Mucosa of stomach (tissue), 1 donor: ENCODE measurements around the gene MEIOC.
"Not testable (repeated sequence)": the region's sequence is repeated elsewhere in the genome, so short reads cannot be mapped to it uniquely, and the experiment has no call there.

Experiments used
- H3K27me3 ChIP-seq: one replicate; pipeline ENCODE4 v1.7.0; 2013; ENCODE audit warnings: mild to moderate bottlenecking, low read length; ENCODE audit not compliant: control insufficient read depth, insufficient read depth
- H3K36me3 ChIP-seq: one replicate; pipeline ENCODE4 v1.7.0; 2013; ENCODE audit warnings: low read length; ENCODE audit not compliant: control insufficient read depth, insufficient read depth
- H3K4me1 ChIP-seq: one replicate; pipeline ENCODE4 v1.7.0; 2013; ENCODE audit warnings: mild to moderate bottlenecking, low read length; ENCODE audit not compliant: control insufficient read depth, insufficient read depth
- H3K4me3 ChIP-seq: one replicate; pipeline ENCODE4 v1.7.0; 2013; ENCODE audit warnings: low read length
- H3K9ac ChIP-seq: one replicate; pipeline ENCODE4 v1.7.0; 2013; ENCODE audit warnings: mild to moderate bottlenecking, low read length, moderate library complexity
- H3K9me3 ChIP-seq: one replicate; pipeline ENCODE4 v1.7.0; 2013; ENCODE audit warnings: mild to moderate bottlenecking, low read length, moderate library complexity; ENCODE audit not compliant: control insufficient read depth
- donor health status: Pancreatic carcinoma.

The MEIOC gene

DNA sequence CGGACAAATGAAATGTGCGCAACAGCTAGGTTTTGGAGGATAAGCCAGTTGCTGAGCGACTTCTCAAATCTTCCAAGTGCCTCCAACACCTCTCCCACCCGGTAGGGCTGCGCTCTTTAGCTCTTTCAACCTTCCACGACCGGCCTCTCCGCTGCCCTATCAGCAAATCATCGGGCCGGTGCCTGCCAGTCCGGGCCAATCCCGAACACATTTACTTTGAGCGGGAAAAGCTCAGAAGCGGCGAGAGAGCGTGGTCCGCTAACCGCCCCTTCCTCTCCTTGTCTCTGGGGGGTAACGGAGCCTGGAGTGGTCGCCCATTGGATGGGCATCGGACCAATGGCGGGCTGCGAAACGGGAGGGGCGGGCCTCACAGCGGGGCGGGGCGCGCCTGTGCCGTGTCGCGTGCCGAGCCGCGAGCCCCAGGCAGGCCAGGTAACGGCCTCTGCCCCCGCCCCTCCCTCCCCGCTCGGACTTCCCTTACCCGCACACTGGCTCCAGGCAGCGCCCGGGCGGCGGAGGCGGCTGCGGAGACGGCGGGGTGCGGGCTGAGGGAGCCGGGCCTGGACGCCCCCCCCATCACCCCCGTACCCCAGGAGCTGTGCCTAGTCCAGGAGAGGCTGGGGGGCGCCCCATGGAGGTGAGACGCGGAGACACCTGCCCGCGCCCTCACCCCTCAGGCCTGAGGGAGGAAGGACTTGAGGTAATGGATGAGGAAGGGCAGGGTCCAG lies at the start of gene MEIOC:
Gene MEIOC, plus strand, starts transcription at position 486 of the 728 bp plus-strand sequence. Its CDS starts 146 bp downstream, at position 632.
- H3K27me3 ChIP-seq: peaks cover 26% of the 10 kb centered on the region
- no peaks in the 10 kb centered on the region for H3K36me3 ChIP-seq
- H3K4me3 ChIP-seq: no peak within 1 kb of the TSS
- no peak within 1 kb of the TSS for H3K9ac ChIP-seq
- no peaks in the 10 kb centered on the region for H3K4me1 ChIP-seq
- no peaks in the 10 kb centered on the region for H3K9me3 ChIP-seq

- H3K4me1 ChIP-seq: peaks cover 6% of the 10 kb centered on the region
- no peak overlapping the region for H3K4me3 ChIP-seq
- H3K9ac ChIP-seq: no peak overlapping the region
- no peaks in the 10 kb centered on the region for H3K9me3 ChIP-seq
- peaks cover 4% of the 10 kb centered on the region for H3K27me3 ChIP-seq
- H3K36me3 ChIP-seq: no peaks in the 10 kb centered on the region
These were observed 49.6 kb upstream of the MEIOC start for GRCh38 chr17:44606658-44607057.

DNA sequence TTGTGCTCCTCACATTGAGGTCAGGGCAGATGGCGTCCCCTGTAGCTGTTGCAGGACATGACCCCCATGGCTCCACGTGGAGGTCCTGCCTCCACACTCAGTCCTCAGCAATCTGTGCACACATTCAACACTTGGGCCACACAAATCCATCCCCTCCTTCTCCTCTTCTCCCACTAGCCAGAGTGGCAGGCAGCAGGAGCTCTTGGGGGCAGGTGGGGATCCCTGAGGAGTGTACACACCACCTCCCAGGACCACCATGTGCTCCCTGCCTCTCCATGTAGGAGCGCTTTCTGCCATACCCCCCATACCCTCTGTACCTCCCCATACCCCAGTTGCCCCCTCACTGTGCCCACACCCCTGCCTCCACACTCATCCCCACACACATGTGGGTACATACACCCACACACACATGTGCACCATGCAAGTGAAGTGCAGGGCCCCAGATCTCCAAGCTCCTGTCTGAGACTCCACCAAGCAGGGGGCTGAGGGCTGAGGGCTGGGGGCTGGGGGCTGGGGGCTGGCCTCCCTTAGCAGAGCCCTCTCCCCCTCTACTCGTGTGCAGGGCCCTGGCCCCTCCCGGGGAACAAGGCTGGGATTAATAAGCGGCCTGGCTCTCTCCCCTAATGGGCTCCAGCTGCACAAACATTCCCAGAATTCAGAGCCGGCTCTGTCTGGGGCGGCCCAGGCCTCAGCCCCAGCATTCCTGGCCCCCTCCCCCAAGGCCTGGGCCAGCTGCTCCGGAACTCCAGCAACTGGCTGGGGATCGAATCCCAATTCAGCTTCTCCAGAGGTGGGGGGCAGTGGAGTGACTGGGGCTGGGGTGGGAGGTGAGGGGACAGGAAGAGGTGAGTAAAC lies 48.2 kb upstream of the MEIOC start:
- no peak overlapping the region for H3K9ac ChIP-seq
- H3K4me1 ChIP-seq: peaks cover 6% of the 10 kb centered on the region

DNA sequence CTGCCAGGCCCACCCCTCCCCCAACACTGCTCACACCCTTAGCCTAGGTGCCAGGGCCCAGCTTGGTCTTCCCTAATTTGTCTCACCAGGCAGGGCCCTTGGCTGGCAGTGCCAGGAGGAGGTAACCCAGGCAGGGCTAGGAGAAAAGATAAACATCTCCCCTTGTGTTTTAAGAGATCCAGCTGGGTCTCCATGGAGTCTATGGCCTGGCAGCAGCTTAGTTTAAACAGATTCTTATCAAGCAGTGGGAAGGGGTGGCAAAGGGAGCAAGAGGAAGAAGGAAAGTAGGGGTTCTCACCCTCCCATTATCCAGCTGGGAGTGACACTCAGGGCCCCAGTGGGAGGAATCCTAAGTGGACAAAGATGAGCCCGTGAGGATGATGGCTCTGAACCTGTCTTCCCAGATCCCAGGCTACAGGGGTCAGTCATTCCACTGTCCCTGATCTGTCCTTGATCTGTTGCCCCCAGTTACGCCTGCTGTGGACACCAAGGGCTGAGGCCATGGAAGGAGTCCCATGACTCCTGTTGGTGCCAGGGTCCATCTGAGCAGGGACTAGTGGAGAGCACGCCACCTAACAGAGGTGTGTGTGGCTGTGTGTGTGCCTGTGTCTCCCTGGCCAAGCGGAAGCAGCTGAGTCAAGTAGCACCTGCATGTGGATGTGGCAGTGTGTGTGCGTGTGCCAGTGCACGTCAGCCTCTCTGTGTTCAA lies 47.4 kb upstream of the MEIOC start:
- Histone ChIP-seq H3K9ac (no peak overlapping the region), H3K36me3 (no peaks in the 10 kb centered on the region), H3K9me3 (no peaks in the 10 kb centered on the region), H3K4me1 (peaks cover 6% of the 10 kb centered on the region), H3K27me3 (peaks cover 4% of the 10 kb centered on the region), H3K4me3 (no peak overlapping the region)

More for the DNA sequence above, 48.2 kb upstream of the MEIOC start:
- H3K4me3 ChIP-seq: no peak overlapping the region
- peaks cover 4% of the 10 kb centered on the region for H3K27me3 ChIP-seq
- no peaks in the 10 kb centered on the region for H3K36me3 ChIP-seq
- H3K9me3 ChIP-seq: no peaks in the 10 kb centered on the region

DNA sequence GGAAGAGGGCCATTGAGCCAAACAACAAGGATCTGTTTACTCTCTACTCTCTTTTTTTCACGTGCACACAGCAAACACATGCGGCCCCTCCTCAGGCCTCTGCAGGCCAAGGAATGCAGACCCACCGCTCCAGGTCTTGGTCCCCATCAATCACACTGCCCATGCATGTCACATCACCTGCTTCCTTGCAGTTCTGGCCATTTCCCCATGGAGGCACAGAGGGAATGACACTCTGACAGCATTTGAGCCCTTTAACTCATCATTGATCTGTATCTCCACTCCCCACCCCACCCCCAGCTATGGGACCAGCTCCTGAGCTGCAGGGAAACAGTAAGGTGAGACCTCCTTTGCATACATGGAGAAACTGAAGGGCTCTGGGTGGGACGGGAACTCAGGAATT lies 45.9 kb upstream of the MEIOC start:
- H3K4me3 ChIP-seq: no peak overlapping the region
- H3K4me1 ChIP-seq: peaks cover 6% of the 10 kb centered on the region
- peaks cover 4% of the 10 kb centered on the region for H3K27me3 ChIP-seq
- H3K36me3 ChIP-seq: no peaks in the 10 kb centered on the region
- H3K9ac ChIP-seq: no peak overlapping the region
- no peaks in the 10 kb centered on the region for H3K9me3 ChIP-seq

GRCh38 chr17:44610871-44611270 lies 45.4 kb upstream of the MEIOC start:
- Histone ChIP-seq H3K9me3 (no peaks in the 10 kb centered on the region), H3K36me3 (no peaks in the 10 kb centered on the region), H3K9ac (no peak overlapping the region), H3K4me1 (peaks cover 6% of the 10 kb centered on the region), H3K27me3 (peaks cover 4% of the 10 kb centered on the region), H3K4me3 (no peak overlapping the region)

GRCh38 chr17:44614862-44615261 lies 41.4 kb upstream of the MEIOC start:
- Histone ChIP-seq H3K27me3 (peaks cover 4% of the 10 kb centered on the region), H3K4me1 (no peaks in the 10 kb centered on the region), H3K9me3 (no peaks in the 10 kb centered on the region)

GRCh38 chr17:44618652-44619051 lies 37.6 kb upstream of the MEIOC start:
- not testable (repeated sequence) for H3K9ac ChIP-seq, H3K36me3 ChIP-seq, H3K9me3 ChIP-seq, H3K27me3 ChIP-seq, H3K4me3 ChIP-seq, H3K4me1 ChIP-seq

More at GRCh38 chr17:44614862-44615261, 41.4 kb upstream of the MEIOC start:
- no peak overlapping the region for H3K9ac ChIP-seq
- H3K4me3 ChIP-seq: no peak overlapping the region
- H3K36me3 ChIP-seq: no peaks in the 10 kb centered on the region

- Histone ChIP-seq H3K4me1 (peaks cover 1% of the 10 kb centered on the region), H3K9me3 (no peaks in the 10 kb centered on the region), H3K27me3 (no peaks in the 10 kb centered on the region), H3K36me3 (no peaks in the 10 kb centered on the region), H3K4me3 (no peak overlapping the region), H3K9ac (no peak overlapping the region)
These were observed 33.1 kb upstream of the MEIOC start for GRCh38 chr17:44623070-44623725.

- H3K9ac ChIP-seq: no peak overlapping the region
- H3K36me3 ChIP-seq: no peaks in the 10 kb centered on the region
- no peaks in the 10 kb centered on the region for H3K9me3 ChIP-seq
- H3K27me3 ChIP-seq: peaks cover 3% of the 10 kb centered on the region
- no peak overlapping the region for H3K4me3 ChIP-seq
- H3K4me1 ChIP-seq: peaks cover 9% of the 10 kb centered on the region
These were observed 28.6 kb upstream of the MEIOC start for GRCh38 chr17:44627513-44628242.
